ENCODE results near the gene ELFN1.

The ELFN1 gene

GRCh38 chr7:1663223-1663622 lies 6.9 kb upstream of the ELFN1 start:
- no peak overlapping the region for H3K27ac ChIP-seq (ENCODE audit: insufficient read depth in 1 of 2, low read depth in 1 of 2, low read length in 2 of 2, poor library complexity in 1 of 2, severe bottlenecking in 2 of 2)
- ChIA-PET POLR2A (no interaction called here), CTCF (interaction anchor here (1.0 to 2.4 kb wide), 3 partner anchors 14 to 95 kb away, joined by 3 to 12 read pairs (median 6); no protein-coding TSS in a partner anchor)
- H3K27me3 ChIP-seq (replicated peaks in 2 of 5; ENCODE audit: control insufficient read depth in 4 of 5, insufficient read depth in 5 of 5, low read length in 4 of 5): peaks cover 8 to 72% (median 21%) of the 10 kb centered on the region in 5 experiments
- DNase-seq: peak in 1 of 3 donors; percentile 15
- peaks cover 0 to 35% (median 23%) of the 10 kb centered on the region in 4 experiments for H3K4me1 ChIP-seq (ENCODE audit: control extremely low read depth in 1 of 4, control insufficient read depth in 4 of 4, insufficient read depth in 4 of 4, low read length in 3 of 4)
- WGBS (ENCODE audit: insufficient coverage): 40% methylated on average over 1 of the region's 11 CpGs
- no peaks in the 10 kb centered on the region for H3K36me3 ChIP-seq (ENCODE audit: control insufficient read depth in 4 of 4, insufficient read depth in 4 of 4, low read length in 3 of 4)
- H3K9me3 ChIP-seq (ENCODE audit: control extremely low read depth in 1 of 5, control insufficient read depth in 4 of 5, insufficient read depth in 2 of 5, low read depth in 1 of 5, low read length in 4 of 5): peaks cover 0 to 3% (median 0%) of the 10 kb centered on the region in 5 experiments
- H3K4me3 ChIP-seq (ENCODE audit: control insufficient read depth in 1 of 7, extremely low read depth in 1 of 7, insufficient read depth in 4 of 7, low read depth in 2 of 7, low read length in 6 of 7): no peak overlapping the region

- POLR2A ChIA-PET: interaction anchor here (0.6 kb wide), 1 partner anchor 23 kb away, joined by 3 read pairs; no protein-coding TSS in a partner anchor
- DNase-seq: no peak
- no peaks in the 10 kb centered on the region for H3K36me3 ChIP-seq (ENCODE audit: control insufficient read depth in 4 of 4, insufficient read depth in 4 of 4, low read length in 3 of 4)
- H3K4me3 ChIP-seq (ENCODE audit: control insufficient read depth in 1 of 7, extremely low read depth in 1 of 7, insufficient read depth in 4 of 7, low read depth in 2 of 7, low read length in 6 of 7): peak overlapping the region in 2 of 7 experiments; percentile 23 to 61
- CTCF ChIA-PET: interaction anchor here (1.0 to 2.4 kb wide), 3 partner anchors 13 to 95 kb away, joined by 3 to 12 read pairs (median 6); no protein-coding TSS in a partner anchor
- peaks cover 5 to 81% (median 24%) of the 10 kb centered on the region in 5 experiments for H3K27me3 ChIP-seq (replicated peaks in 2 of 5; ENCODE audit: control insufficient read depth in 4 of 5, insufficient read depth in 5 of 5, low read length in 4 of 5)
- H3K27ac ChIP-seq (ENCODE audit: insufficient read depth in 1 of 2, low read depth in 1 of 2, low read length in 2 of 2, poor library complexity in 1 of 2, severe bottlenecking in 2 of 2): no peak overlapping the region
- WGBS (ENCODE audit: insufficient coverage): 3% methylated on average over 33 of the region's 56 CpGs
- peaks cover 0 to 3% (median 0%) of the 10 kb centered on the region in 5 experiments for H3K9me3 ChIP-seq (ENCODE audit: control extremely low read depth in 1 of 5, control insufficient read depth in 4 of 5, insufficient read depth in 2 of 5, low read depth in 1 of 5, low read length in 4 of 5)
- peaks cover 0 to 35% (median 23%) of the 10 kb centered on the region in 4 experiments for H3K4me1 ChIP-seq (ENCODE audit: control extremely low read depth in 1 of 4, control insufficient read depth in 4 of 4, insufficient read depth in 4 of 4, low read length in 3 of 4)
Observed at GRCh38 chr7:1663857-1664651, 6.0 kb upstream of the ELFN1 start.

GRCh38 chr7:1664711-1665548 lies 5.1 kb upstream of the ELFN1 start:
- Histone ChIP-seq H3K27ac (ENCODE audit: insufficient read depth in 1 of 2, low read depth in 1 of 2, low read length in 2 of 2, poor library complexity in 1 of 2, severe bottlenecking in 2 of 2) (no peak overlapping the region), H3K36me3 (ENCODE audit: control insufficient read depth in 4 of 4, insufficient read depth in 4 of 4, low read length in 3 of 4) (no peaks in the 10 kb centered on the region), H3K4me3 (ENCODE audit: control insufficient read depth in 1 of 7, extremely low read depth in 1 of 7, insufficient read depth in 4 of 7, low read depth in 2 of 7, low read length in 6 of 7) (peak overlapping the region in 6 of 7 experiments; percentile 46 to 69 (median 62)), H3K9me3 (ENCODE audit: control extremely low read depth in 1 of 5, control insufficient read depth in 4 of 5, insufficient read depth in 2 of 5, low read depth in 1 of 5, low read length in 4 of 5) (peaks cover 0 to 3% (median 0%) of the 10 kb centered on the region in 5 experiments), H3K27me3 (replicated peaks in 2 of 5; ENCODE audit: control insufficient read depth in 4 of 5, insufficient read depth in 5 of 5, low read length in 4 of 5) (peaks cover 5 to 85% (median 27%) of the 10 kb centered on the region in 5 experiments), H3K4me1 (ENCODE audit: control extremely low read depth in 1 of 4, control insufficient read depth in 4 of 4, insufficient read depth in 4 of 4, low read length in 3 of 4) (peaks cover 0 to 38% (median 26%) of the 10 kb centered on the region in 4 experiments)
- POLR2A ChIA-PET: interaction anchor here (0.6 kb wide), 1 partner anchor 22 kb away, joined by 3 read pairs; no protein-coding TSS in a partner anchor
- CTCF ChIA-PET: interaction anchor here (2.4 kb wide), 1 partner anchor 94 kb away, joined by 12 read pairs; no protein-coding TSS in a partner anchor
- DNase-seq: peak; percentile 58 to 77 (median 74)
- under 1% methylated on average over 53 of the region's 95 CpGs for WGBS (ENCODE audit: insufficient coverage)

- peak in 1 of 3 donors; percentile 28 for DNase-seq
- CTCF ChIA-PET: no interaction called here
- Histone ChIP-seq H3K36me3 (ENCODE audit: control insufficient read depth in 4 of 4, insufficient read depth in 4 of 4, low read length in 3 of 4) (no peaks in the 10 kb centered on the region), H3K4me3 (ENCODE audit: control insufficient read depth in 1 of 7, extremely low read depth in 1 of 7, insufficient read depth in 4 of 7, low read depth in 2 of 7, low read length in 6 of 7) (peak overlapping the region in 5 of 7 experiments; percentile 10 to 52 (median 28)), H3K4me1 (ENCODE audit: control extremely low read depth in 1 of 4, control insufficient read depth in 4 of 4, insufficient read depth in 4 of 4, low read length in 3 of 4) (peaks cover 0 to 45% (median 32%) of the 10 kb centered on the region in 4 experiments), H3K27ac (ENCODE audit: insufficient read depth in 1 of 2, low read depth in 1 of 2, low read length in 2 of 2, poor library complexity in 1 of 2, severe bottlenecking in 2 of 2) (no peak overlapping the region), H3K9me3 (ENCODE audit: control extremely low read depth in 1 of 5, control insufficient read depth in 4 of 5, insufficient read depth in 2 of 5, low read depth in 1 of 5, low read length in 4 of 5) (peaks cover 0 to 3% (median 0%) of the 10 kb centered on the region in 5 experiments), H3K27me3 (replicated peaks in 2 of 5; ENCODE audit: control insufficient read depth in 4 of 5, insufficient read depth in 5 of 5, low read length in 4 of 5) (peaks cover 5 to 92% (median 27%) of the 10 kb centered on the region in 5 experiments)
- POLR2A ChIA-PET: no interaction called here
- WGBS (ENCODE audit: insufficient coverage): under 1% methylated on average over 52 of the region's 98 CpGs
Observed at GRCh38 chr7:1665549-1666316, 4.3 kb upstream of the ELFN1 start.

GRCh38 chr7:1666317-1666822 lies 3.7 kb upstream of the ELFN1 start:
- 1% methylated on average over 50 of the region's 58 CpGs for WGBS (ENCODE audit: insufficient coverage)
- ChIA-PET CTCF (no interaction called here), POLR2A (no interaction called here)
- H3K27ac ChIP-seq (ENCODE audit: insufficient read depth in 1 of 2, low read depth in 1 of 2, low read length in 2 of 2, poor library complexity in 1 of 2, severe bottlenecking in 2 of 2): no peak overlapping the region
- H3K36me3 ChIP-seq (ENCODE audit: control insufficient read depth in 4 of 4, insufficient read depth in 4 of 4, low read length in 3 of 4): no peaks in the 10 kb centered on the region
- peaks cover 0 to 45% (median 32%) of the 10 kb centered on the region in 4 experiments for H3K4me1 ChIP-seq (ENCODE audit: control extremely low read depth in 1 of 4, control insufficient read depth in 4 of 4, insufficient read depth in 4 of 4, low read length in 3 of 4)
- H3K9me3 ChIP-seq (ENCODE audit: control extremely low read depth in 1 of 5, control insufficient read depth in 4 of 5, insufficient read depth in 2 of 5, low read depth in 1 of 5, low read length in 4 of 5): peaks cover 0 to 3% (median 0%) of the 10 kb centered on the region in 5 experiments
- peaks cover 4 to 94% (median 30%) of the 10 kb centered on the region in 5 experiments for H3K27me3 ChIP-seq (replicated peaks in 2 of 5; ENCODE audit: control insufficient read depth in 4 of 5, insufficient read depth in 5 of 5, low read length in 4 of 5)
- H3K4me3 ChIP-seq (ENCODE audit: control insufficient read depth in 1 of 7, extremely low read depth in 1 of 7, insufficient read depth in 4 of 7, low read depth in 2 of 7, low read length in 6 of 7): peak overlapping the region in 3 of 7 experiments; percentile 43 to 52 (median 48)
- DNase-seq: peak in 1 of 3 donors; percentile 17
